Fibroblast of skin of left biceps (primary cell): Measurements from ENCODE around the gene GSAP.

ENCODE experiments used
- DNase-seq, 2 experiments: peaks; one replicate each; pipeline ENCODE4 v3.0.0-alpha.2; 2013; ENCODE audit warnings: low read depth in 2 of 2

Gene GSAP

DNA sequence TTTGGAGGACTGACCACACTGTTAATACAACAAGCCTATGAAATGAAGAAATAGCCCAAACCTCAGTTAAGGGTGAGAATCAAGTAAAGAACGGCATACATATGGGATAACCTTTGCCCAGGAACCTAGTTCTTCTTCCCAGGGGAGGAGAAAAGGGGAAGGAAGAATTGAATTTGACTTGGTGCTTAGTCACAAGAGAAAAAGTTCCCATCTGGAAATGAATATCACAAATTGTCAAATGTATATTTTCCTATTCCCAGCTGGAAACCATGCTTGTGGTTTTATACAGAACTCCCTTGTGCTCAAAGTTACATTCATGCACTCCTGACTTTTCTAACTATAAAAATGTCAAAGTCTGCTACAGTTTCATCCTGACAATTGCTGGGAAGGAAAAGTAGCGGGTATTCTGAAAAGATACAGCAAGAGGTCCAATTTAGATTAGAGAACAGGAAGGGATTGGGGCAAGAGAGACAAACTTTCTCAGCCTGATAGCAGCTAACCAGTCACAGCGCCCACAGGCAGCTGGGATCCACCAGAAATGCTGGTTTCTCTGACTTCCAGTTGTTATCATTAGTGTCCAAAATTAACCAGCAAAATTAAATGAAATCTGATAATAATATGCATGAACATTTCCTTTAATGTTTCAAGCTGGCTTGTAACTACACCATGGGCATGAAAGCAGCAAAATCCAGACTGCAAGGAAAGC lies 18.6 kb upstream of the GSAP start:
- DNase-seq: no peak

DNA sequence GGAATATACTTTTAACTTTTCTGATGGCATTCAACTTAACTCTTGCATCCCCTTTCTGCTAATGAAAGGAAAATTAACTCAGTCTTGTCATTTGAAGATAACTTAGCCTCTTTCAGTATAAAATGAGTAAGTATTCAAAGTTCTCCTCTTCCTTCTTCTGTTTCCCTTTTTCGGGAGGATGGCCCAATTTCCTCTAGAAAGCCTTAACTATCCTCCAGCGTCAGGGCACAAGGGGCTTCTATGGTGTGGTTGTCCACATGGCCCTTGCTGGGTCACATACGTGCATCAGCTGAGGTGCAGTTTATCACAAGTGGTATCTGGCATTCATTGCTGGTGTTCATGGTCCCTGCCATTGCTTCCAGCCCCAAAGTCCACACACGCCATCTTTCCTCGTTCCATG lies 17.8 kb upstream of the GSAP start:
- DNase-seq: no peak

DNA sequence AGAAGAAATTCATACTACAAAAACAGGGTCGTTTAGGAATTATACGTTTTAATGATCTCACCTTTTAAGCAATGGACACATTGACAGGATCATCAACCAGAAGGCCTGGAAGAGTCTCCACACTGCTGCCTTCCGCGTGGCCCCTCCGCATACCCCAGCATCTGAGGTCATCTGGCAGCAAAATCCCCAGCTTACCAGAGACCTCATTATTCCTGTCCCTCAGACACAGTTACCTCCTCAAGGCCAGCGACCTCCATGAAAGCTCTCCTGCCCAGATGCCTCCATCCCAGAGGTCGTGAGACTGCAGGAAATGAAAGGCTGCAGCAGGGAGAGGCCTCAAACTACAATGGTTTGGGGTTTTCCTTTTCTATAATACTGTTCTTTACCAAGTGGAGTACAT lies 14.8 kb upstream of the GSAP start:
- DNase-seq: no peak

DNA sequence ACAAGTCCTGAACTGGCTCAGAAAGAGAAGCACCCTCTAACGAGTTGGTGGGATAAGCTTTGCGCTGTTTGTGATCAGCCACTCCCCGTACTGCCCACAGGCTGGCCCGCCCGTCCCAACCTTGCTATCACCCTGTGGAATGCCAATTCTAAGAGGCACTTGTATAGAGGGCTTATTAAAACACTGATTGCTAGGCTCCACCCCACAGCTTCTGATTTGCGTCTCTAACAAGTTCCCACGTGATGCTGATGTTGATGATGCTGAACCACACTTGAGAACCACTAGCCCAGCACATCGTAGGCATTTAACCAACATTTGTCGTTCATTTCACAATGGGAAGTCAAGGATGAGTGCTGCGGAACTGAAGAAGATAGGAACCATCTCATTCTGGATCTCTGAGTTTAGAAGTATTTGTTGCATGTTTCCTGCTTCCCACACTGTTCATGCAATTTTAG lies 12.7 kb upstream of the GSAP start:
- DNase-seq: no peak

DNA sequence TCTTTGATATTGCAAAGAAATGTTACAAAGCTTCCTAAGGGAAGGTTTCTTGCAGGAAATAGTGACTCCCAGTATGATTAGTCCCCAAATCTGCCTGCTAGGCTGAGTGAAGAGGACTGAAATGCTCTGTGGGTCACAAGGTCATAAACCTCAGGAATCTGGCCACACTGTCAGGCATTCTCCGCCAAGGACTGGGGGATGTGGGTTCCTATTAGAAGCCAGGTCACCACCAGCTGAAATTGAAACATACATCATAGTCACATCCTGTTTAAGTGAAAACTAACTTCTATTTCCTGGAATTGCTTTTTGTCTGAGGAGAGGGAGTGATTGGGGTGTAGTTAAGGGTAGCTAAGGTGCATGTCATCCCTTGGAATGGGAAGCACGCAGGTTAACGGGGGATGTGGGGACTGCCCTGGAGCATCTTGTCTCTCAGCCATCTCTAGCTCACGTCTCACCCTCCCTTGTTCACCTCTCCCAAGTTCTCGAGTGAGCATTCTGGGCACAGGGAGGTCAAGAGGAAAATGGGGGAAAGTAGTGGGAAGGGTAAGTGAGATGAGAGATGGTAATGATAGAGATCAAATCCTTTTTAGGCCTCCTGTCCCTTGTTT lies 12.0 kb upstream of the GSAP start:
- no peak for DNase-seq

DNA sequence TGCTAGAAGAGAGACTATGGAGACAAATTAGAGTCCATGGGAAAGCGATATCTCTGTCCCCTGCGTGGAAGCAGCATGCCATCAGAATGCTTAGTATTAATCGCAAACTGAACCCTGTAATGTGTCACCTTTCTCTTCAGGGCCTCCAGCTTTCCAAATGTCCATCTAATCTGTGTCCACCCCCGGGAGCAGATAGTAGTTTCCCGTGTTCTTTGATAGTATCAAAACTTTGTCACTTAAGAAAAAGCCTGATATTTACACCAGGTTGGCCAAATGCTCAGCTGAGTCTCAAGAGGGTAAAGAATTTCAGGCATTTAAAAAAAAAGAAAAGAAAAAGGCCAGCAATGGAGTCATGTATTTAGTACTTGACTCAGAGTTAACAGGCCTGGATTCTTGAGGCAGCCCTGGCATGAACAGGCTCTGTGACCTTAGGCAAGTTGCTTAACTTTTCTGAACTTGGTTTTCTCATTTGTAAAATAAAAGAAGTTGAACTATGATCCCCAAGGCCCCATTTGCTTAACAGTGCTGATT lies 10.4 kb upstream of the GSAP start:
- no peak for DNase-seq

DNA sequence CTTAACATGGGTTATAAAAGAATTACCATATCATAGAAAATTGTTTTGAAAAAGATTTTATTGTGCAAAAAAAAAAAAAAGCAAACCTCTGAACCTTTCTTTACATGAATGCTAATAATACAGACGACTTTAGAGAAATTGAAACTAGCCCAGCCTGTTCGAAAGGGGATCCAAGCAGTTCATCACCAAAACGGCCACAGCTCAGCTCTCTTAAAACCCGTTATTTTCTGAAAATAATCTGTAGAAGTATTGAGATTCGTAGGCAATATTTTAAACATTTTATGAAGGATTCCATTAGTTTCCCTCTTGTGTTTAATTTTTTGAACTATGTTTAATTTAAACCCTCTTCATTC lies 9.9 kb upstream of the GSAP start:
- no peak for DNase-seq

DNA sequence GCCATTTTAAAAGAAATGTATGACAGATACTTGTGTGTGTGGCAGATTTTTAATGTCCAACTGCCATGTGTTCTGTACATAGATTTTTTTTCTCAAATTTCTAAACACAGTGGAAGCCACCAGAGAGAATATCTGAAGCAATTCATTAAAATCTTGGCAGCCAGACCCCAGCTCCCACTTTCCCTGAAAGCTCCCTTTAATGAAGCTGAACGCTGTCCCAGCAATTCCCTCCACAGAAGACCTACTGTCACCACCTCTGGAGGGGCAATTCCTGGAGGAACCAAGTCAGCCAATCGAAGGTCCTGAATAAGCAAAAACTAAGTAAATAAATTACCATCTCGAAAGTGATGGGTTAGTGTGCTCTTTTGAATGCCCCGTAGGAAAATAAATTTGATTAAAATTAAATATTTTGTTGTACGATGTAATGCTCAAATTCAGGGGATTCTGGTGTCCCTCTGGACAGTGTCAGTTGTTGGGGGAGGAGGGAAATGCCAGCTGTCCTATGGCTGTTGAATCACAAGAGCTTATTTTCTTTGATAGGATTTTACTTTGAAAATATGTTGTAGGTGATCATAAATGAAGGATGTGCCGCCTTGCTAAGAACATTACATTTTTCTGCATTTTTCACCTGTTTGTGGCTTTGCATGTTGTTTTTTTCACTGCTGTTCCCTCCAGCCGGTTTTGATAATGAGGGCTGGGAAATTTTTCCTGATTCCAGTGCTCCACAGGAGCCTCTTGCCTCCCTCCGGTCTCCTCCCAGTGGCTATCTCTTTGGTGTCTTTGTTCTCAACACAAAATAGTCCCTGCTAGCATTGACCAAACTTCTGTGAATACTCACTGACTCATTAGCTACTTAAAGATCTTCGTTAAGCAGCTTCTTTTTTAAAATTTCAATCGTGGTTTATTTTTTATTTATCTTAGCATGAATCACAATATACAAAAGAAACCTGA lies 9.2 kb upstream of the GSAP start:
- DNase-seq: no peak

DNA sequence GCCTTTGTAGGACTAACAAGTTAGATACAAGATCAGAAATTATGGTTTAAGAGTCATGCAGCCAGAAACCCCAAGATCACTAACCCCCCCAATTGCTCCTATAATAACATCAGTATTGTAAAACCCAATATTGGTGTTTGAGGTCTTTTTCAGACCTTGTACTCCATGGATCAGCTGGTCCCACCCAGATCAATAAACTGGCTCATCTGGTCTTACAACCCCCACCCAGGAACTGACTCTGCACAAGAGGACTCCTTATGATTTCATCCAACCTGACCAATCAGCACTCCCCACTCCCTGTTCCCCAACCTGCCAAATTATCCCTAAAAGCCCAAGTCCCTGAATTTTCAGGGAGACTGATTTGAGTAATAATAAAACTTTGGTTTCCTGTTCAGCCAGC lies 6.4 kb upstream of the GSAP start:
- no peak for DNase-seq

DNA sequence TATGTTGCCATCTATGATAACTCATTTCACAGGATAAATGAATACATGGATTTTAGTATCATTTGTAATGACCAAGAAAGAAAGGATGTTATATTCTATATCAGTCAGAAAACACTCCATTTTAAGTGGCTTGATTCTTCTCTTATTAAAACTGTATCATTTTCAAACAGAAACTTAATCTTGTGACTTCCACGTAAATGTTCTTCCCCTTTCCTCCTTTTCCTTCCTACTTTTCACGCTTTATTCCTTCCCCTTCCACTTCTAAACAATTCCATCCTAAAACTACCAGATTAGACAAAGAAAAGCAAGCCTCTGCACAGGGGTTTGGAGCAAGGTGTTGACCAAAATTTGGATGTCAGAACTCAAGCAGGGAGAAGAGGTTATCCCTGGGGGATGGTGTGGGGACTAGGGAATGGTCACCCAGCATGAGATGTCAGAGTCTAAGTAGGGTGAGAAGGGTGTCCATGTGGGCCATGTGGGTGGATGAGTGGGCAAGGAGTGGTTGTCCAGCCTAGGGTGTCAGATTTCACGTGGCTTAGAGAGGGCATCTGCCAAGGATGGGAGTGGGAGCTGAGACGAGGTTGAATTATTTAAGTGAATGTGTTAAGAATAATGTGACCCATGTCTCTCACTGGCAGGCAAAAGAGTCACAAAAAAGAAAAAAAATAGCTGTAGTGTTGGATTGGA lies 5.0 kb upstream of the GSAP start:
- no peak for DNase-seq

DNA sequence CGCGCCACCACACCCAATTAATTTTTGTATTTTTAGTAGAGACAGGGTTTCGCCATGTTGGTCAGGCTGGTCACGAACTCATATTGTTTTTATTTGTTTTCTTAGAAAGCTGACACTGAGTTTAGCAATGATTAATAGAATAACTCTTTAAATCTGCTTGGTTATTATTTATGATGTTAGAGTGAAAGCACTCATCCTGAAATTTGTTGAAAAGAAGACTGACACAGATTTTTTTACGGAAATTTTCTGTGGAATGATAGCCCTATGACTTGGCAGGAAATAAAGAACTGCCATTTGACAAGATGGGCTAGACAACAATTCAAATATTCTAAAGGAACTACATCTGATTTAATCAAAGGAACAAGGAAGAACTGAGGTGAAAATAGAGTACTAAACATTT lies 4.3 kb upstream of the GSAP start:
- no peak for DNase-seq

DNA sequence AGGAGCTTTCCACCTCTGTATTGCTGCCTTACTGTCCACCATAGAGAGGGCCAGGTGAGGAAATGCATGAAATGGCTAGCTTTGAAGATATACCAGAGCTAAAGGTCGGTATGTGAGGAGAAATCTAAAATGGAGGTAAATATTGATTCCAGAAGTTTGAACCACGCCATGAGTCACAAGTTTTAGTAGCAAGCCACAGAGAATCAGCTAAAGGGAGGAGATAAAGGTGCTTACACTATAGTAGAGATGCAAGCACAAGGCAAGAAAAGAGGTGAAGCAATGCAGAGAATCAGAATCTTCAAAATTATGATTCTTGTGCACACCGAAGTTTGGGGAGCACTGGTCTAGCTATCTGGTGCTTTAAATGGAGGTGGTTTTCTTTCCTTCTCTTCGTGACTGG lies 3.0 kb upstream of the GSAP start:
- no peak for DNase-seq

DNA sequence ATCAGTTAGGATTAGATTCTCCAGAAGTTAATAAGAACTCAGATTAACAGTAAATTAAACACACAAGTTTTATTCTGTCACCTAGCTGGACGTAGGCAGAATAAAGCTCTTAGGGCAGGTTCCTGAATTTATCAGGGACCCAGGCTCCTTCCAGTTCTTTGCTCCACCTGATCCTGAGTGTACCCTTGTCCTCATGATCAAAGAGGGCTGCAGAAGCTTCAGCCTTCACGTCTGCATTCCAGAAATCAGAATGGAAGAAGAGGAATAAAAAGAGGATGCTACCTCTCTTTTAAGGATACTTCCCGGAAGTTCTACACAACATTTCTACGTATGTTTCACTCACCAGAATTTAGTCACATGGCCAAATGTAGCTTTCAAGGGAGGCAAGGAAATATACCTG lies 1.7 kb upstream of the GSAP start:
- DNase-seq: no peak

DNA sequence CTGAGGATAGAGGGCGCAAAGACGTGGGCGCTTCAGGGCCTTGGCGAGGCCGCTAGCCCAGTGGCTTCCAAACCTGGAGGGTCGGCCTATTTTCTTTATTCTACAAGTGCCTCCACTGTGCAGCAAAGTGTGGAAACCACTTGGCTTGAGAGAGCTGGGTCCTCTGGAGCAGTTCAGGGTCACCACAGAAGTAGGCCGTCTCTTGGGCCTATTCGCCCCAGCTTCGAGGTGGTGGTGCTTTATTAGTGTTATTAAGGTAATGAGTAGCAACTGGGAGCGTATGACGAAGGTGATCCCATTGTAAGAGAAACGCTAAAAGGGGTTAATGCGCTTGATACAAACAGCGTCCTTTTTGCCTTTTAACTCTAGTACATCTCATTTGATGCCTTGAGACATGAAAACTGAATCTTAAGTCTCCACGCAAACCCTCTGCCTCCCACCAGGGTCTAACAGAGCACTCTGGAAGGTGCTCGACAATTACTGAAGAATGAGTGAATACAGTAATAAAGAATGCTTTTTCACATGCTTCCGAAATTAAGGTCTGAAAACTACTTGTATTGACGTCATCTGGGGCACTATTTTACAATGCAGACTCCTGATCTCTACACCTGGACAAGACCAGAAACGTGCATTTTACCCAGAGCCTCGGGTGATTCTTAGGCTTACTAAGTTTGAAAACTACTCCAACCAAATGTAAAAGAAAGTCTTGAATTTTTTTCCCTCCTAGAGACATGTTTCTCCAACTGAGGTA lies 647 bp upstream of the GSAP start:
- no peak for DNase-seq

DNA sequence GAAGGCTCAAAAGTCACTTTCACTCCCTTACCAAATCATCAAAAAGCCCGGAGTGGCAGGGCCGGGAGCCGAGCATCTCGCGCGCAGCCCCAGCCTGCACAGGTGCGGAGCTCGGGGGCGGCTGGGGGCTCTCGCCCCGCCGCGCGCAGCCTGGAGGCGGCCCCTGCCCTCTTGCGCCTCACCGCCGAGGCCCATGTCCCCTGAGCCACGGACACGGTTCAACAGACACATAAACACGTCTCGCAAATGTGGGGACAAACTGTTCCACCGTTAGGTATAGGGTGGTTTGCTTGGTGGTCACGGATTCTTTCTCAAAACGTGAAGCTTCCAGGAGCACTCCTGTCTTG lies 700 bp downstream of the GSAP start:
- DNase-seq: no peak

DNA sequence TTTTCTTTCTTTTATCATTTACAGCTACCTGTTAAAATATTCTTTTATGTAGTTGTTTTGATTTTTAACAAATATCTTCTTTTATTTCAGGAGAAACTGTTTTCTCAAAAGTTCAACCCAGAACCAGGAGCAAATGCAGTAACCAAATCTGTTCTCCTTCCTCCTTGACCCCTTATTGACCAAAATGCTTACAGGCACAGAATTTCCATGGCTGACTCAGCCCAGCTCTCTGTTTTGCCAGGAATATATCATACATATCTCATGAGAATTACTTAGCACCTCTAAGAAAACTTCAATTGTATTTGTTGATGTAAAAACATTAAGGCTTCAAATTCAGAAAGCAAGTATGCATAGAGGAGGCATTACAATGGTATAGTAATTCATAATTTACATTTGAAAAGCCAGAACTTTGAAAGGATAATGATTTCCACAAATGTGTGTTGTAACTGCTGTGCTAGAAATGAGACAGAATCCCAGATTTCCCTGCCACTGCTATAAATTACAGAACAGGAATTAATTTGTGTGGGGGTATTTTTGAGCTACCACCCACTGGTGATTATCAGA lies 2.2 kb downstream of the GSAP start:
- DNase-seq: no peak

DNA sequence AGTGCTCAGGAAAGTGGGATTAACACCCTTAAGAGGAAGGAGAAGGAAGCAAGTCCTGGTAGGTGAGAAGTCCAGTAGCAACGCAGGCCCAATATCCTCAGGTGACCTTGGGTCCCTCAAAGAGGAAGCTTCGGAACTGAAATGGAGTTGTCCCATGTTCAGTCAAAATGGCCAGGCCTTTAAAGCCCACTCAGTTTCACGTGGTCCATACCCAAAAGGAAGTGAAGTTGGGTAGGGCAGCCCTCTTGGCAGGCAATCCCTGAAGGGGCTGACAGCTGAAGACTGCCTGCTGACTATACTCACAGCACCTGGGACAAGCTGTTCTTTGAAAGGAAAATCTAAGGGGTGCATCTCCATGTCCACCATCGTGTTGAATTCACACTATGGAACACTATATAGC lies 3.0 kb downstream of the GSAP start:
- no peak for DNase-seq

DNA sequence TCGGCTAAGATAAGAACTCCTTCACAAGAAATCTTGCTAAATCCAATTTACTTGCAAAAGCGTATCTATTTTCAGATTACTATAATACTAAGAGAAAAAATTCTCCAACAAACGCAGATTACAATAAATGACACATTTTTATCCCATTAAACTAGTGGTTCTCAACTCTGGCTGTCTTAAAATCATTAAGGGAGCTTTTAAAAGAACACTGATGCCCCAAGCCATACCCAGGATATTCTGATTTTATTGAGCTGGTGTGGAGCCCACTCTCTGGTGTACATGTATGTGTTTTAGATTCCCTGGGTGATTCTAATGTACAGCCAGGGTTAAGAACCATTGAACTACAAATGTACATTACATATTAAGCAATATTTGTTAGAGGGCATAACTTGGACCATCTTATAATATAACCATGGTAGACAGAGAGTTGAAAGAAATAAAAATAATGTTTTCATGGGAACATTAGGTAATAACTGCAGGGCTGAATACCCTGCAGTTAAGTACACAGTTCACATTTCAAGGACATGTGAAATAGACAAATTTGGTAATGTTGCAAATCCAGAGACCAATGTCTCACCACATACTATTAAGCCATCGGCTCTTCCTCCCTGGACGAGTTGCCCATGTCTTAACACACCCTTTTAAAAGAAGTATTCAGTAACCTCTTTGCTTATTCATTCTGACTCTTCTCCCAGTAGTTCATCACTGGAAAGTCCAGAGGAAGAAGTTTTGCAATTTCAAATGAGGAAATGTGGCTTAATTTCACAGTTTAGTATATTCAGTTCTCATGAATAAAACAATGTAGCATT lies 6.2 kb downstream of the GSAP start:
- no peak for DNase-seq

DNA sequence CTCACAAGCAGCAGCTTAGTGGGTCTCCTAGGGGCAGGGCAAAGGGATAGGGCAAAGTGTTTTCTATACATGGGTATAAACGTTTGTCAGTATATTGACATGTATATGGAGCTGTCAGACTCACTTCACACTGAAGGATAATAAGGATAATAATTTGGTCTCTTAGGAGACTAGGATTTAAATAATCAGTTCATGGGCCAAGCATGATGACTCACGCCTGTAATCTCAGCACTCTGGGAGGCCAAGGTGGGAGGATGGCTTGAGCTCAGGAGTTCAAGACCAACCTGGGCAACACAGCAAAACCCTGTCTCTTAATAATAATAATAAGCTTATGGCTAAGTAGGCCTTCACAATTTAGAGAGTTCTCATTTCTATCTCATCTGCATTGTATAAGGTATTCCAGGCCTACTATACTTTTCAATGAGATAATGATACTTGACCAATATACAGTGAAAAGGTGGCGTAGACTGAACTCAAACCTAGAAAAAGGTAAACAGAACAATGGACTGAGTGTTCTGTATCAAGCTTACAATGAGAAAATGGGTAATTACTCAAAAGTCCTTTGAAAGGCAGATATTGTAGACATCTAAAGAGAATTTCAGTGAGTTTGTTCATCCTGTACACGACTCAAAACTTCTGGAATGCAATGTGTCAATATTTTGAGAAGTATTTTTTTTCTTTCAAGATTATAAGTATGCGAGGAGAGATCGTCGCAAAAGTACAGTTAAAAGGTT lies 7.0 kb downstream of the GSAP start:
- DNase-seq: no peak

DNA sequence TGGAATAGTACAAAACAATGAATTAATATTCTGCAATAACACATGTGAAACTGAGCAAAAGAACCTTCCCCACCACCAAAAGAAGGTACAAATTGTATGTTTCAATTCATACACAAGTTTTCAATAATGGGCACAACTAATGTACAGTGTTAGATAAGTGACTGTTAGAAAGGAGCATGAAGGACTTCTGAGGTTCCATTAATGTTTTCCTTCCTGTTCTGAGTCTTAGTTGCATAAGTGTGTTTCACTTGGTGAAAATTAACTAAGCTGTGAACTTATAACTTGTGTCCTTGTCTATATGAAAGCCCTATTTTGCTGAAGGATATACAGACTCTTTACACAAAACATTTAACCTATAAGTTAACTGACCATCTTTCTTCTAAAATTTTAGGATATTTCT lies 8.2 kb downstream of the GSAP start:
- DNase-seq: no peak
